ENCODE data around the gene DCAF4L1.

The DCAF4L1 gene, protein sequence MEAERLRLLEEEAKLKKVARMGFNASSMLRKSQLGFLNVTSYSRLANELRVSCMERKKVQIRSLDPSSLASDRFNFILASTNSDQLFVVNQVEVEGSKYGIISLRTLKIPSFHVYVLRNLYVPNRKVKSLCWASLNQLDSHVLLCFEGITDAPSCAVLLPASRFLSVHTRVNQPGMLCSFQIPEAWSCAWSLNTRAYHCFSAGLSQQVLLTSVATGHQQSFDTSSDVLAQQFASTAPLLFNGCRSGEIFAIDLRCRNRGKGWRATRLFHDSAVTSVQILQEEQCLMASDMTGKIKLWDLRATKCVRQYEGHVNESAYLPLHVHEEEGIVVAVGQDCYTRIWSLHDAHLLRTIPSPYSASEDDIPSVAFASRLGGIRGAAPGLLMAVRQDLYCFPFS

DNA sequence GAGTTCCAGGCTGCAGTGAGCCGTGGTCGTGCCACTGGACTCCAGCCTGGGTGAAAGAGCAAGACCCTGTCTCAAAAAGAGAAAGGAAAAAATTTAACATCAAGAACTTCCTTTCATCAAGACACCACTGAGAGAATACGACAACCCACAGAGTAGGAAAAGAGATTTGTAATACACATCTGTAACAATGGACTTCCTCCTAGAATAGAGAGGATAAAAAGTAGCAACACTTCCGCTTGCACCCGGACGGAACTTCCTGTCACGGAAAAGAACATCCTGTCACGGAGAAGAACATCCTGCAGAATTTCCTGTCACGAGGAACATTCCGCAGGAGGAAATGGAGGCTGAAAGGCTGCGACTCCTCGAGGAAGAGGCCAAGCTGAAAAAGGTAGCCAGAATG, at the start of gene DCAF4L1:
DCAF4L1 (plus strand) TSS at position 301 of the 400 bp plus-strand sequence; CDS start at position 338, 37 bp downstream.
- ChIA-PET POLR2A (no interaction called here), CTCF (no interaction called here)
- no peak within 1 kb of the TSS for H3K27ac ChIP-seq (ENCODE audit: extremely low read depth, low read depth, low read length)
- H3K36me3 ChIP-seq (ENCODE audit: control insufficient read depth in 2 of 2, insufficient read depth in 1 of 2, low read length in 2 of 2), result no peaks in the 10 kb centered on the region
- no peaks in the 10 kb centered on the region for H3K9me3 ChIP-seq (ENCODE audit: control insufficient read depth, insufficient read depth, low read depth, low read length)
- no peaks in the 10 kb centered on the region for H3K4me1 ChIP-seq (ENCODE audit: control insufficient read depth, insufficient read depth, low read length)
- H3K4me3 ChIP-seq (ENCODE audit: low read depth, low read length), result no peak within 1 kb of the TSS
- TF ChIP-seq ZNF155 (tag by site-specific recombination; IDR thresholded peaks at IDR 0.05) (no peak), ZNF292 (tag by site-specific recombination; IDR thresholded peaks at IDR 0.05; ENCODE audit: borderline replicate concordance, low read depth) (no peak), ZNF558 (tag by site-specific recombination; IDR thresholded peaks at IDR 0.05) (no peak), ZNF23 (tag by site-specific recombination; IDR thresholded peaks at IDR 0.05; ENCODE audit: borderline replicate concordance) (no peak), HOXD13 (CRISPR knock-in tag; IDR thresholded peaks at IDR 0.05; ENCODE audit: borderline replicate concordance) (no peak), ZNF768 (tag by site-specific recombination; IDR thresholded peaks at IDR 0.05) (no peak), ZNF629 (tag by site-specific recombination; IDR thresholded peaks at IDR 0.05) (no peak), ZNF366 (tag by site-specific recombination; conservative IDR thresholded peaks at IDR 0.05) (no peak), ZNF473 (tag by site-specific recombination; IDR thresholded peaks at IDR 0.05) (no peak), ZNF335 (tag by site-specific recombination; conservative IDR thresholded peaks at IDR 0.05) (no peak), ZBTB7A (tag by site-specific recombination; IDR thresholded peaks at IDR 0.05; ENCODE audit: low read depth) (no peak), ZNF24 (tag by site-specific recombination; IDR thresholded peaks at IDR 0.05) (no peak)
- TF ChIP-seq, protein P1, sequence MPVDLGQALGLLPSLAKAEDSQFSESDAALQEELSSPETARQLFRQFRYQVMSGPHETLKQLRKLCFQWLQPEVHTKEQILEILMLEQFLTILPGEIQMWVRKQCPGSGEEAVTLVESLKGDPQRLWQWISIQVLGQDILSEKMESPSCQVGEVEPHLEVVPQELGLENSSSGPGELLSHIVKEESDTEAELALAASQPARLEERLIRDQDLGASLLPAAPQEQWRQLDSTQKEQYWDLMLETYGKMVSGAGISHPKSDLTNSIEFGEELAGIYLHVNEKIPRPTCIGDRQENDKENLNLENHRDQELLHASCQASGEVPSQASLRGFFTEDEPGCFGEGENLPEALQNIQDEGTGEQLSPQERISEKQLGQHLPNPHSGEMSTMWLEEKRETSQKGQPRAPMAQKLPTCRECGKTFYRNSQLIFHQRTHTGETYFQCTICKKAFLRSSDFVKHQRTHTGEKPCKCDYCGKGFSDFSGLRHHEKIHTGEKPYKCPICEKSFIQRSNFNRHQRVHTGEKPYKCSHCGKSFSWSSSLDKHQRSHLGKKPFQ (tag by site-specific recombination; IDR thresholded peaks at IDR 0.05), result no peak
- TF ChIP-seq, protein P2, sequence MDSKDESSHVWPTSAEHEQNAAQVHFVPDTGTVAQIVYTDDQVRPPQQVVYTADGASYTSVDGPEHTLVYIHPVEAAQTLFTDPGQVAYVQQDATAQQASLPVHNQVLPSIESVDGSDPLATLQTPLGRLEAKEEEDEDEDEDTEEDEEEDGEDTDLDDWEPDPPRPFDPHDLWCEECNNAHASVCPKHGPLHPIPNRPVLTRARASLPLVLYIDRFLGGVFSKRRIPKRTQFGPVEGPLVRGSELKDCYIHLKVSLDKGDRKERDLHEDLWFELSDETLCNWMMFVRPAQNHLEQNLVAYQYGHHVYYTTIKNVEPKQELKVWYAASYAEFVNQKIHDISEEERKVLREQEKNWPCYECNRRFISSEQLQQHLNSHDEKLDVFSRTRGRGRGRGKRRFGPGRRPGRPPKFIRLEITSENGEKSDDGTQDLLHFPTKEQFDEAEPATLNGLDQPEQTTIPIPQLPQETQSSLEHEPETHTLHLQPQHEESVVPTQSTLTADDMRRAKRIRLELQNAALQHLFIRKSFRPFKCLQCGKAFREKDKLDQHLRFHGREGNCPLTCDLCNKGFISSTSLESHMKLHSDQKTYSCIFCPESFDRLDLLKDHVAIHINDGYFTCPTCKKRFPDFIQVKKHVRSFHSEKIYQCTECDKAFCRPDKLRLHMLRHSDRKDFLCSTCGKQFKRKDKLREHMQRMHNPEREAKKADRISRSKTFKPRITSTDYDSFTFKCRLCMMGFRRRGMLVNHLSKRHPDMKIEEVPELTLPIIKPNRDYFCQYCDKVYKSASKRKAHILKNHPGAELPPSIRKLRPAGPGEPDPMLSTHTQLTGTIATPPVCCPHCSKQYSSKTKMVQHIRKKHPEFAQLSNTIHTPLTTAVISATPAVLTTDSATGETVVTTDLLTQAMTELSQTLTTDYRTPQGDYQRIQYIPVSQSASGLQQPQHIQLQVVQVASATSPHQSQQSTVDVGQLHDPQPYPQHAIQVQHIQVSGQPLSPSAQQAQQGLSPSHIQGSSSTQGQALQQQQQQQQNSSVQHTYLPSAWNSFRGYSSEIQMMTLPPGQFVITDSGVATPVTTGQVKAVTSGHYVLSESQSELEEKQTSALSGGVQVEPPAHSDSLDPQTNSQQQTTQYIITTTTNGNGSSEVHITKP (tag by site-specific recombination; IDR thresholded peaks at IDR 0.05), result no peak

DNA sequence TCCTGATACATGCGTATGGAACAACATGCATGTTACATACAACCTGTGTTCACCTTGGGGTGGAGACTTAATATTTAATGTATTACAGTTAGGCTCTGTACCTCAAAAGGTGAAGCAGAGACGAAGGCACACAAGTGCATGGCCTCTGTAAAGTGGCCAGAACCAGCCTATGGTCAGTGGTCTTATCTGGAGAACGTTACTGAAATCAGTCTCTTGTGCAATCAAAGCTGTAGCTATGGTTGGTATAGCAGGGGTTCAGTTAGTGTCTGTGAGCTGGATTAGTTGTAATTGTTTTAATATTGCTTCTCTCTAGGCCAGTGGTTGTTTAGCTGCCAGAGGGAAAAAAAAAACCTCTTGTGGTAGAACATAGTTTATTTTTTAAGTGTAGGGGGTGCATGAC, 48.6 kb upstream of the DCAF4L1 start:
- POLR2A ChIA-PET, result no interaction called here
- H3K4me3 ChIP-seq (ENCODE audit: low read depth, low read length), result no peak overlapping the region
- H3K9me3 ChIP-seq (ENCODE audit: control insufficient read depth, insufficient read depth, low read depth, low read length), result no peaks in the 10 kb centered on the region
- no peaks in the 10 kb centered on the region for H3K36me3 ChIP-seq (ENCODE audit: control insufficient read depth in 2 of 2, insufficient read depth in 1 of 2, low read length in 2 of 2)
- CTCF ChIA-PET, result no interaction called here
- TF ChIP-seq ZNF426 (tag by site-specific recombination; IDR thresholded peaks at IDR 0.05), result no peak
- TF ChIP-seq ZNF274 (IDR thresholded peaks at IDR 0.05; ENCODE audit: low read length), result no peak
- no peak for TF ChIP-seq ZNF274 (tag by site-specific recombination; IDR thresholded peaks at IDR 0.05; ENCODE audit: borderline replicate concordance)
- no peak for TF ChIP-seq ZNF248 (tag by site-specific recombination; IDR thresholded peaks at IDR 0.05)
- no peak for TF ChIP-seq ZNF701 (tag by site-specific recombination; IDR thresholded peaks at IDR 0.05)
- TF ChIP-seq, protein P3, sequence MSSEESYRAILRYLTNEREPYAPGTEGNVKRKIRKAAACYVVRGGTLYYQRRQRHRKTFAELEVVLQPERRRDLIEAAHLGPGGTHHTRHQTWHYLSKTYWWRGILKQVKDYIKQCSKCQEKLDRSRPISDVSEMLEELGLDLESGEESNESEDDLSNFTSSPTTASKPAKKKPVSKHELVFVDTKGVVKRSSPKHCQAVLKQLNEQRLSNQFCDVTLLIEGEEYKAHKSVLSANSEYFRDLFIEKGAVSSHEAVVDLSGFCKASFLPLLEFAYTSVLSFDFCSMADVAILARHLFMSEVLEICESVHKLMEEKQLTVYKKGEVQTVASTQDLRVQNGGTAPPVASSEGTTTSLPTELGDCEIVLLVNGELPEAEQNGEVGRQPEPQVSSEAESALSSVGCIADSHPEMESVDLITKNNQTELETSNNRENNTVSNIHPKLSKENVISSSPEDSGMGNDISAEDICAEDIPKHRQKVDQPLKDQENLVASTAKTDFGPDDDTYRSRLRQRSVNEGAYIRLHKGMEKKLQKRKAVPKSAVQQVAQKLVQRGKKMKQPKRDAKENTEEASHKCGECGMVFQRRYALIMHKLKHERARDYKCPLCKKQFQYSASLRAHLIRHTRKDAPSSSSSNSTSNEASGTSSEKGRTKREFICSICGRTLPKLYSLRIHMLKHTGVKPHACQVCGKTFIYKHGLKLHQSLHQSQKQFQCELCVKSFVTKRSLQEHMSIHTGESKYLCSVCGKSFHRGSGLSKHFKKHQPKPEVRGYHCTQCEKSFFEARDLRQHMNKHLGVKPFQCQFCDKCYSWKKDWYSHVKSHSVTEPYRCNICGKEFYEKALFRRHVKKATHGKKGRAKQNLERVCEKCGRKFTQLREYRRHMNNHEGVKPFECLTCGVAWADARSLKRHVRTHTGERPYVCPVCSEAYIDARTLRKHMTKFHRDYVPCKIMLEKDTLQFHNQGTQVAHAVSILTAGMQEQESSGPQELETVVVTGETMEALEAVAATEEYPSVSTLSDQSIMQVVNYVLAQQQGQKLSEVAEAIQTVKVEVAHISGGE (tag by site-specific recombination; conservative IDR thresholded peaks at IDR 0.05; ENCODE audit: low read depth), result no peak
- TF ChIP-seq TCF7L2 (IDR thresholded peaks at IDR 0.05; ENCODE audit: borderline replicate concordance, low read depth, low read length), result no peak
- TF ChIP-seq ZNF549 (tag by site-specific recombination; IDR thresholded peaks at IDR 0.05), result no peak
- no peak overlapping the region for H3K27ac ChIP-seq (ENCODE audit: extremely low read depth, low read depth, low read length)
- H3K4me1 ChIP-seq (ENCODE audit: control insufficient read depth, insufficient read depth, low read length), result no peaks in the 10 kb centered on the region
